IMR-90 (cell line): ENCODE measurements around the gene MBOAT2.

ENCODE experiments used
- CTCF ChIP-seq: conservative IDR thresholded peaks from 2 replicates; pipeline ENCODE4 v1.5.1; 2012; ENCODE audit warnings: mild to moderate bottlenecking, low read depth, low read length, improper control_type of control experiment
- POLR2A ChIP-seq: IDR thresholded peaks from 2 replicates; pipeline ENCODE4 v1.6.1; 2012; ENCODE audit warnings: mild to moderate bottlenecking, low read depth, low read length
- SMC3 ChIP-seq: fragments of 150-350 bp; IDR thresholded peaks from 2 replicates; pipeline ENCODE4 v1.6.1; 2016; ENCODE audit warnings: low read depth, mild to moderate bottlenecking, antibody characterized with exemption, low read length, moderate library complexity

DNA sequence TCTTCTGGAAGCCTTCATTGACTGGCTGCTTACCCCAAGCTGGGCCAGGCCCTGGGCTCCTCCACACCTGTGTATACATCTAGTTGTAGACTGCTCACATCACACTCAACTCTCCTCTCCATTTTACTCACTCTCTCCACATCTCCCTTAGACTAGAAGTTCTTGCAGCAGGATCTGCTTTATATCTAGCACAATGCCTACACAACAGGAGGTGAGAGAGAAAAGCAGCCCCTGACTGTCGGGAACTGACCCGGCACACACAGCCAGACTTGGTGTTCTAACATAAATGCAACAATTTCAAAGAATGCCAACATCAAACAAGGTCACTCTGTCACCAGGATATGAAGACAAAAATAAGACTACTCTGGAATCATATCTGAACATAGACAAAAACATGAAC, 172.0 kb downstream of the MBOAT2 start:
- TF ChIP-seq CTCF (no peak), SMC3 (no peak), POLR2A (no peak)
